AG04449 (cell line): ENCODE results near the gene RPL27A.

ENCODE experiments used
- CTCF ChIA-PET: fragments of 350-600 bp; formaldehyde crosslinking; extraction: SDS; loops from one replicate; lab custom pipeline; 2021; ENCODE audit warnings: antibody characterized with exemption; lab: Yijun Ruan, JAX
- POLR2A ChIA-PET: fragments of 400-600, 350-600 bp; formaldehyde crosslinking; extraction: SDS; loops from one replicate; lab custom pipeline; 2020; ENCODE audit warnings: antibody characterized with exemption, inconsistent platforms; lab: Yijun Ruan, JAX
- DNase-seq: peaks from one replicate; pipeline ENCODE4 v3.0.0-alpha.2; 2010; ENCODE audit warnings: low read depth, low spot score
- H3K4me3 ChIP-seq: 2 replicates; pipeline ENCODE4 v1.5.1; 2011; ENCODE audit warnings: low read depth, mild to moderate bottlenecking, control low read depth, low read length
- CTCF ChIP-seq: IDR thresholded peaks from one replicate; pipeline ENCODE4 v1.5.1; 2011; ENCODE audit warnings: mild to moderate bottlenecking, moderate library complexity, low read length, control low read depth, inconsistent platforms; ENCODE audit not compliant: insufficient read depth; ENCODE audit errors: missing control alignments

The RPL27A gene

DNA sequence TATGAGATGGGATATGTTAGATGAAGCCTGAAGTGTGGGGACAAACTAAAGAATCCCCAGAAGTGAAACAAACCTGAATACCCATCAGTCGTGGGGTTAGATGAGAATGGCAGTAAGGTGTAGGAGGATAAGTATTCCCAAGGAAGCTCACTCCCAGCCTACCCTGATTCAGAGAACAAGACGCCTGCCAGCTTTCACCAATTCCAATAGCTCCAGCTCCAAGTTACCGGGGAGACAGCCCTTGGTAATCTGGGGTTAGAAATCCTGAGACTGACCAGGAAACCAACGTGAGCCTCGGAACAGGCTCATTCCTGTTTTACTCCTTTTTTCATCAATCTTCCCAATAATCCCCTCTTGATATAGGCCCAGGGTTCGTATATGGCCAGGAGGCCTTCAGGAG, 46.5 kb downstream of the RPL27A start:
- CTCF ChIA-PET = interaction anchor here (1.1 to 1.4 kb wide), 2 partner anchors 8 to 10 kb away, joined by 3 to 5 read pairs; no protein-coding TSS in a partner anchor
- TF ChIP-seq CTCF = no peak
- POLR2A ChIA-PET = interaction anchor here (0.6 to 1.6 kb wide), 2 partner anchors 10 to 42 kb away, joined by 3 to 9 read pairs; no protein-coding TSS in a partner anchor
- DNase-seq = no peak
- H3K4me3 ChIP-seq = no peak overlapping the region

DNA sequence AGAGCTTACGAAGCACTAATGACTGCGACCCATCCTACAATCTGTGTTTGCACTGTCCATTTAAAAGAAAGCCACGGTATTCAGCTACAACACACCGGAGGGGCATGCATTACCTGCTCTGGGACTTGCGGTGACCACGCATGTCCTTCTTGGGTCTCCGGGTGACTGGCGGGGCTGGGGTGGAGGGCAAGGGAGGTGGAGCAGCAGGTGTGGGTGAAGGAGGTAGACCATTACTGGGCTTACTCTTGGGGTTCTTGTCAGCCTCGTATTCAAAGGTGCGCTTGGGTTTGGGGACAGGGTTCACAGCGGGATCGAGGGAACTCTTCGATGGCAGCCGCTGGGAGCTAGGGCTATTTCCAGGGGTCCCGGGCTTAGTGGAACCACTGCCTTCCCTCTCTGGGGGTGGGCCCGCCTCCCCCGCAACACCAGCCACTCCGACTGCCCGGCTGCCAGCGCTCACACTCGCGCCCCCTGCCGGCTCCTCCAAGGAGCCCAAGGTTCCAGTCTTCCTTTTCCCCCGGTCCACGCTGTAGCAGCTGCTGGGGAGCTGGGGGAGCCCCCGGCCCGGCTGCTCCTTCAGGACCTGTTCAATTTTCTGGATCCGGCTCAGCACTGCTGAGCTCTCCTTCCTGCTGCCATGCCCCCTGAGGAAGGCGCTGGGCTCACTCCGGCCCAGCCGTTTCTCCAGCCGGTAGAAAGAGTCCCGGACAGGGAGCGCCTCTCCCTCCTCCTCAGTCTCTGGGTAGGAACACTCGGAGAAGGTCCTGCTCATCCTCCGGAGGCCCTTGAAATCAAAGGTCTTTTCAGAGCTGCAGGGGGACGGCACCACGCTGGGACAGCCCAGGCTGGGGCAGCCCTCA, 47.5 kb downstream of the RPL27A start:
- DNase-seq = no peak
- POLR2A ChIA-PET = no interaction called here
- TF ChIP-seq CTCF = no peak
- H3K4me3 ChIP-seq = no peak overlapping the region
- CTCF ChIA-PET = interaction anchor here (1.1 to 1.4 kb wide), 3 partner anchors 9 to 11 kb away, joined by 3 to 5 read pairs (median 5); no protein-coding TSS in a partner anchor

DNA sequence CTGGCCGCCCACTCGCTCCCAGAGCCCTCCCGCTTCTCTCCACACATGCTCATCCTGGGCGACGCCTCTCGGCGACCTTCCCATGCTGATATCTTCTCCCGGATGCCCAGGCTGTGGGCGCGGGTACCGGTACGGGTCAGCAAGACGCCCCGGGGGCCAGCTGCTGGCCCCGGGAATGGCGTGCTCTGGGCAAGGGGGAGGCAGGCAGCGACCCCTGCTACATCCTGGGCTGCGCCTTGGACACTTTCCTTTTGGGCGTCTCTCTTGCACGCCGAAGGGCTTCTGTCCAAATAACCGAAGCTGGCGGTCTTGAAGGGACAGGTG, 48.1 kb downstream of the RPL27A start:
- ChIA-PET CTCF (interaction anchor here (1.4 kb wide), 1 partner anchor 11 kb away, joined by 5 read pairs; no protein-coding TSS in a partner anchor), POLR2A (no interaction called here)
- no peak for TF ChIP-seq CTCF
- no peak overlapping the region for H3K4me3 ChIP-seq
- no peak for DNase-seq

DNA sequence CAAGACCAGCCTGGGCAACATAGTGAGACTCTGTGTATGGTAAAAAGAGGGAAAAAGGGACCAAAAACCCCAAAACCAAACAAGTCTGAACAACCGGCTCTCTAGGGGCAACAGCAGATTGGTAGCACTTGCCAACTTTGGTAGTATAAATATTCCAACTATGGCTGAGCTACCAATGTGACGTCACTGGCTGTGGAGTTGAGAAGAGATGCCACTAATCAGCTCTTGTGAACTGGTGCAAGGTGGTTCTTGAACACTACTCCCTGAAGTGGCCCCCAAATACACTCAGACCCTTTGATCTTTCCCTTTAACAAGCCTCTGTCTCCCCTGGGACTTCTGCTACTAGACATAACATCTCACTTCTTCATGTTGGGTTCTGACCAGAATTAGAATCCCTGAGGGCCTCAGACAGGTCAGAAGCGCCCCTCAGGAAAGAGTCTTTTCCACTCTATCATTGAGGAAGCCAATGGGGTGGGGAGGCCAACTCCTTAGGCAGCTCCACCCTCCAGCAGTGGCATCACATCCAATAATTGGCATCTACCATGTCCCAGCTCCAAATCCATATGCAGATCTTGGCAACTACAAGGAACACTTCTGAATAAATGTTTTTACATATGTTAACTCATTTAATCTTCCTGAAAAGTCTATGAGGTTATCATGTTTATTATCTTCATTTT, 49.2 kb downstream of the RPL27A start:
- ChIA-PET CTCF (interaction anchor here (0.7 to 1.6 kb wide), 4 partner anchors 10 to 228 kb away, joined by 3 to 5 read pairs (median 4); no protein-coding TSS in a partner anchor), POLR2A (interaction anchor here (1.0 kb wide), 1 partner anchor 12 kb away, joined by 3 read pairs; no protein-coding TSS in a partner anchor)
- TF ChIP-seq CTCF = no peak
- H3K4me3 ChIP-seq = no peak overlapping the region
- no peak for DNase-seq

DNA sequence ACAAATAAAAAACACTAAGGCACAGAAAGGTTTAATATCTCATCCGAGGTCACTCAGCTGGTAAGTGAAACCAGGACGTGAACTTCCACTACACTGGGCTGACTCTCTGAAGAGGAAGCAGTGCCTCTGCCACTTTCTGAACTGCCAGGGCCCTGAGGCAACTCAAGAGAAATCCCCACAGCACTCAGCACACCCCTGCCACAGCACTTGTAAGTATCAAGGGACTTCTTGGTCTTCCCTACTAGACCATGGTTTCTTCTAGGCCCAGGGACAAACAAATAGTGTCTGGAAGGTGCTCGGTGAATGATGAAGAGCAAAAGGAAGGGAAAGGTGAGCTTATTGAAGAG, 49.7 kb downstream of the RPL27A start:
- no peak for DNase-seq
- ChIA-PET CTCF (interaction anchor here (0.7 to 1.6 kb wide), 4 partner anchors 12 to 227 kb away, joined by 3 to 5 read pairs (median 4); no protein-coding TSS in a partner anchor), POLR2A (interaction anchor here (1.0 kb wide), 1 partner anchor 13 kb away, joined by 3 read pairs; no protein-coding TSS in a partner anchor)
- H3K4me3 ChIP-seq = no peak overlapping the region
- no peak for TF ChIP-seq CTCF
